ENCODE results near the gene METRN. TPM values are rescaled to one million over a fixed set of nuclear protein-coding genes. Genes with fewer than 3 reads are reported as not detected.

Gene METRN
- total RNA-seq, 1 donor from 2014 or later, result 18.3 TPM

DNA sequence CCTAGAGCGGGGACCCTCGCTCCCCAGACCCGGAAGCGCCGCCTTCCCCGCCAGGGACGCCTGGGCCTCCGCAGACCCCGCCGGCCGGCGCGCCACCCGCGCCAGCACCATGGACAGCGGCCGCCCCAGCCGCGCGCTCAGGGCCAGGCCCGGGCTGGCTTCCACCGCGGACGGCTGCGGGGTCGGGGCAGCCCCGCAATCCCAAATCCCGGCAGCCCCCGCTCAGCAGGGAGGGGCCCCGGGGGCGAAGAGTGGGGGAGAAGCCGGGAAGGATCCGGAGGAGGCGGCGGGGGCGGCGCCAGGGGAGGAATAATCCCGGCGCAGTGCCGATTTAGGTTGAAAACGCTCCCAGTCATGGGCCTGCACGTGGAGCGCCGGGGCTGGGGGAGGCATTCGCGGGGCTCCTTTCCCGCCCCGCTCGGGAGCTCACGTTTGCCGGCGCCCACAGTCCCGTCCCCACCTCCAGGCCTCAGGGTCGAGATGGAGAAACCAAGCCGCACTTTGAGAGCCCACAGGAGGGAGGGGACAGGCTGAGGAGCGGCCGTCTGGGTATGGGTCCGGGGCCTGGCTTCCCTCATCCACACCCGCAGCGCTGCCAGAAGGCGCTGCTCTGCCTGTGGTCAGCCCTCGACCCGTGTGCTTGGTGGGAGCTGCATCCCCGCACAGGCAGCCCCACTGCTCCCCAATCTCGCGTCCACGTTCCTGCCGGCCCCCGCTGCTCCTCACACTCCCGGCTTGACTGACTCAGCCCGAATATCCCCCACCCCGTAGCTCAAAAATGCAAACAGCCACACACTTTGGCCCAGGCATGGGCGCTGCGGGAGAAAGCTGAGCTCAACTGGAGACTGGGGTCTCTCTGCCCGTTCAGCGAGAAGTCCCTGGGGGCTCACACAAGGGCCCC lies 14.0 kb upstream of the METRN start:
- Histone ChIP-seq H3K4me1 (ENCODE audit: control insufficient read depth in 3 of 3, insufficient read depth in 3 of 3, low read length in 3 of 3) (peaks cover 0 to under 1% (median 0%) of the 10 kb centered on the region in 3 donors), H3K9me3 (ENCODE audit: control insufficient read depth in 3 of 3, low read length in 3 of 3) (no peaks in the 10 kb centered on the region), H3K4me3 (ENCODE audit: low read length in 3 of 3) (no peak overlapping the region), H3K9ac (ENCODE audit: low read depth in 1 of 3, low read length in 3 of 3) (no peak overlapping the region), H3K36me3 (ENCODE audit: control insufficient read depth in 3 of 3, insufficient read depth in 3 of 3, low read length in 3 of 3) (no peaks in the 10 kb centered on the region), H3K27ac (ENCODE audit: low read depth, low read length) (no peak overlapping the region), H3K27me3 (ENCODE audit: control insufficient read depth in 3 of 3, insufficient read depth in 3 of 3, low read length in 3 of 3) (peaks cover 64 to 82% (median 73%) of the 10 kb centered on the region in 3 donors)

DNA sequence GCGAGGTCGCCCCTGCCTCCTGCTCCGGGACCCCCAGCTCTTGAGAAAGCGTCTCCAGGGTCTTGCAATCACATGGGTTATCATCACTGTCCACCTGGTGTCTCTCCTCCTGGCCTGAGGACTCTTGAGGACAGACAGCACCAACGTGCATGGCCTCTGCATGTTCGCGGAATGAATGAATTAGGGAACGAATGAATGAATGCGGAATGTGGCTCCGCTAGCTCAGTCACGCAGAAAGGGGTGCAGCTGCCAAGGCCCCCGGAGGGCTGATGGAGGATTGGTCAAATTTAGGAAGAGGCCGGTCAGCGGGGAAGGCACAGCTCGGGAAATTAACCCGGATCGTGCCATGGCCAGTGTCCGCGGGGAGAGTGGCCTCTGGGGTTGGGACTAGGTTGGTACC lies 12.6 kb upstream of the METRN start:
- H3K9ac ChIP-seq (ENCODE audit: low read depth in 1 of 3, low read length in 3 of 3), result no peak overlapping the region
- no peak overlapping the region for H3K27ac ChIP-seq (ENCODE audit: low read depth, low read length)
- H3K4me3 ChIP-seq (ENCODE audit: low read length in 3 of 3), result no peak overlapping the region
- no peaks in the 10 kb centered on the region for H3K36me3 ChIP-seq (ENCODE audit: control insufficient read depth in 3 of 3, insufficient read depth in 3 of 3, low read length in 3 of 3)
- no peaks in the 10 kb centered on the region for H3K9me3 ChIP-seq (ENCODE audit: control insufficient read depth in 3 of 3, low read length in 3 of 3)
- H3K27me3 ChIP-seq (ENCODE audit: control insufficient read depth in 3 of 3, insufficient read depth in 3 of 3, low read length in 3 of 3), result peaks cover 69 to 85% (median 75%) of the 10 kb centered on the region in 3 donors
- H3K4me1 ChIP-seq (ENCODE audit: control insufficient read depth in 3 of 3, insufficient read depth in 3 of 3, low read length in 3 of 3), result peaks cover 0 to 4% (median 0%) of the 10 kb centered on the region in 3 donors

DNA sequence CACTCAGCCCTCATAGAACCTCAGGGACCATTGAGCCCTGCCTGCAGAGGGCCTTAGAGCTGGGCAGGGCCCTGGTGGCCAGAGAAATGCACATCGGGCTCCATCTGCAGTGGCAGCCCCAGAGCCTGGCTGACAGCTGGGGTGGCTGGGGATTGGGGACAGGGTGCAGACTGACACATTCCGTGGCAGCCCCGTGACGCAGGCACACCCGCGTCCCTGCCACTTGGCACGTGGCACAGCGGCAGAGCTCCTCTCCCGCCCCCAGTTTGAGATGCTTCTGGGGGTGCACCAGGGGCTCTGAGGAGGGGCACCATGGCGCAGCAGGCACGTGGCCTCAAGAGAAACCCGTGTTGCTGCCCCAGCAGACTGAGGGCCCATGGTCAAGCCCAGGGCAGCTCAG lies 11.5 kb upstream of the METRN start:
- Histone ChIP-seq H3K9ac (ENCODE audit: low read depth in 1 of 3, low read length in 3 of 3) (no peak overlapping the region), H3K36me3 (ENCODE audit: control insufficient read depth in 3 of 3, insufficient read depth in 3 of 3, low read length in 3 of 3) (no peaks in the 10 kb centered on the region), H3K4me1 (ENCODE audit: control insufficient read depth in 3 of 3, insufficient read depth in 3 of 3, low read length in 3 of 3) (peaks cover 0 to 4% (median 0%) of the 10 kb centered on the region in 3 donors), H3K27ac (ENCODE audit: low read depth, low read length) (no peak overlapping the region), H3K9me3 (ENCODE audit: control insufficient read depth in 3 of 3, low read length in 3 of 3) (no peaks in the 10 kb centered on the region), H3K4me3 (ENCODE audit: low read length in 3 of 3) (no peak overlapping the region), H3K27me3 (ENCODE audit: control insufficient read depth in 3 of 3, insufficient read depth in 3 of 3, low read length in 3 of 3) (peaks cover 71 to 88% (median 84%) of the 10 kb centered on the region in 3 donors)

DNA sequence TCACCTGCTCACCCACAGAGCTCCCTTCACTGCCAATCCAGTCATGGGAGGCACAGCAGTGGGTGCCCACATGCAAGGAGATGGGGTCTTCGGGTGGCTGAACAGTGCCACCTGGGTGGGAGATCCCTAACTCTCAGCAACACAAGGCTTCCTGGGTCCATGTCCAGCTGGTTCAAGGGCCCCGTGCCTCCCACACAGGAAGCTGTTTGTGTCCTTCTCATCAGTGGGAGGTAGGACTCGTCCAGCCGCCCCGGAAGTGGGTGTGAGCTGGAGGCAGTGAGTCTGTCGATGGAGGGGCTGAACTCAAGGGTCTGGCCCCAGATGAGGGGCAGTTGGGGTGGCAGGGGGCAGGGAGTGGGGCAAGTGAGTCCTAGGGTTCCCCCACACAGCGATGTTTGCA lies 10.9 kb upstream of the METRN start:
- peaks cover 74 to 90% (median 88%) of the 10 kb centered on the region in 3 donors for H3K27me3 ChIP-seq (ENCODE audit: control insufficient read depth in 3 of 3, insufficient read depth in 3 of 3, low read length in 3 of 3)
- H3K9ac ChIP-seq (ENCODE audit: low read depth in 1 of 3, low read length in 3 of 3), result no peak overlapping the region
- H3K36me3 ChIP-seq (ENCODE audit: control insufficient read depth in 3 of 3, insufficient read depth in 3 of 3, low read length in 3 of 3), result no peaks in the 10 kb centered on the region
- no peak overlapping the region for H3K4me3 ChIP-seq (ENCODE audit: low read length in 3 of 3)
- peaks cover 0 to 4% (median 0%) of the 10 kb centered on the region in 3 donors for H3K4me1 ChIP-seq (ENCODE audit: control insufficient read depth in 3 of 3, insufficient read depth in 3 of 3, low read length in 3 of 3)
- H3K27ac ChIP-seq (ENCODE audit: low read depth, low read length), result no peak overlapping the region
- no peaks in the 10 kb centered on the region for H3K9me3 ChIP-seq (ENCODE audit: control insufficient read depth in 3 of 3, low read length in 3 of 3)

DNA sequence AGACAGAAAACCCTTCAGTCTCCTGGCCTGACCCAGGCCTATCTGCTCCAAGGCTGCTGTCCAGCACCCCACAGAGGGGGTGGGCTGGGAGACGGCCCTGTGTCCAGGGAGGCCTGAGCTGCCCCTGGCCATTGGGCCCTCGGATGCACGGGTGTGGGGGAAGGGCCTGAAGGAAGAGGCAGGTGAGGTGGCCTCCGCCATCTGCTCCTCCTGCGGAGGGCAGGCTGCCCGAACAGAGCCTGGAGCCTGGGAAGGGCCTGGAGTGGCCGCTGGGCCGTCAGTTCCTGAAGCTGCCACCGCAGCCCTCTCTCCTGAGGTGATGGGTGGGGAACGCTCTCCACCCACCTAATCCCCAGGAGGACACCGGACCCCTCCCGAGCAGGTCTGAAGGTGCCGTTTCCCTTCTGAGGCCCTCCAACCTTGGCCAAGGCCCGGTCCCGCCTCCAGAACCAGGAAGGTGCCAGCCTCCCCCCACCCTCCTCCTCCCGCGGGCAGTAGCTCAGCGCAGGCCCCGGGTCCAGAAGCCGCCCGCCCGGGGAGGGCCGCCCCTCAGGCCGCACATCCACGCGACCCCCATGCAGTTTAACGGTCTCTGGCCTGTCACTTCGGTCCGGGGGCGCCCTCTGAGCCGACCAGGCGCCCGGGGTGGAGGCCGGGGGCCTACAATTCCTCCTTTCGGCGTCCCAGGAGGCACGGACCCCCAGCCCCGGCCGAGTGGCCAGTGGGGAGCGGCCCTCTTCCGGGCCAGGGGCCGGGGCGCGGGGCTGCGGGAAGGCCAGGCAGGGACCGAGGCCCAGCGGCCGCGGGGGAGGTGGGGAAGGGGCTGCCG lies 10.2 kb upstream of the METRN start:
- H3K27me3 ChIP-seq (ENCODE audit: control insufficient read depth in 3 of 3, insufficient read depth in 3 of 3, low read length in 3 of 3), result peaks cover 75 to 91% (median 86%) of the 10 kb centered on the region in 3 donors
- H3K27ac ChIP-seq (ENCODE audit: low read depth, low read length), result no peak overlapping the region
- no peak overlapping the region for H3K4me3 ChIP-seq (ENCODE audit: low read length in 3 of 3)
- H3K36me3 ChIP-seq (ENCODE audit: control insufficient read depth in 3 of 3, insufficient read depth in 3 of 3, low read length in 3 of 3), result no peaks in the 10 kb centered on the region
- no peaks in the 10 kb centered on the region for H3K9me3 ChIP-seq (ENCODE audit: control insufficient read depth in 3 of 3, low read length in 3 of 3)
- peaks cover 0 to 5% (median 2%) of the 10 kb centered on the region in 3 donors for H3K4me1 ChIP-seq (ENCODE audit: control insufficient read depth in 3 of 3, insufficient read depth in 3 of 3, low read length in 3 of 3)
- no peak overlapping the region for H3K9ac ChIP-seq (ENCODE audit: low read depth in 1 of 3, low read length in 3 of 3)

DNA sequence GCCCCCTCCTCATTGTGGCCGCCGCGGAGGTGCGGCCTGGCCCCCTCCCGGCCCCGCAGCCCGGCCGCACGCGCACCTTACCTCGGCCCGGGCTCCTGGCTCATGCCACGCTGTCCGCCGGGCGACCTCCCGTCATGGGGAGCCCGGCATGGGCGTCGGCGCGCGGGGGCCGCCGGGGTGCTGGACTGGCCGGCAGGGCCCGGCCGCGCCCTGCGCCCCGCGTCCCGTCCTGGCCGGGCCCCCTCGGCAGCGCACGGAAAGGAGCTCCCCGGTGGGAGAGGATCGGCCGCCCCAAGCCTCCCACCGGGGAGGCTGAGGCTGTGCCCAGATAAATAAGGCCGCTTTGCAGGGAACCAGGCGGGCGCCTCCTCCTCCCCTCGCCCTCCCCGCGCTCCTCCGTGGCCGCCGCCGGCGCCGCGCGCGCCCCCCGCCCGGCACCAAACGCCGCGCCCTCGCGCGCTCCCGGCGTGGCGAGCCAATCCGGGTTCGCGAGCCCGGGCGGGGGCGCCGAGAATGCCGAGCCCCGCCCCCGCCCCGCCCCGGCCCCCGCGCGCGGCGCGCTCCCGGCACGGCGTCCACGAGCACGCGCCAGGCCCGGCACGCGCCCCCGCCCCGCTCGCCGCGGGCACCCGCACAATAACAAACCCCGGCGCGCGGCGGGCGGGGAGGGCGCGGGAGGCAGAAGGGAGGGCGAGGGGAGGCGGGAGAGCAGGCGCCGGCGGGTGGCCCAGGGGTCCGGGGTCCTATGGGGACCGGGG lies 9.3 kb upstream of the METRN start, which contains the start of gene FBXL16:
Gene FBXL16, minus strand, starts transcription at position 371 of the 758 bp plus-strand sequence. CDS start 8,396 bp downstream, outside the sequence.
- no peak within 1 kb of the TSS for H3K4me3 ChIP-seq (ENCODE audit: low read length in 3 of 3)
- H3K4me1 ChIP-seq (ENCODE audit: control insufficient read depth in 3 of 3, insufficient read depth in 3 of 3, low read length in 3 of 3), result peaks cover 0 to 10% (median 4%) of the 10 kb centered on the region in 3 donors
- H3K9me3 ChIP-seq (ENCODE audit: control insufficient read depth in 3 of 3, low read length in 3 of 3), result no peaks in the 10 kb centered on the region
- H3K36me3 ChIP-seq (ENCODE audit: control insufficient read depth in 3 of 3, insufficient read depth in 3 of 3, low read length in 3 of 3), result no peaks in the 10 kb centered on the region
- H3K27me3 ChIP-seq (ENCODE audit: control insufficient read depth in 3 of 3, insufficient read depth in 3 of 3, low read length in 3 of 3), result peaks cover 76 to 92% (median 86%) of the 10 kb centered on the region in 3 donors
- no peak within 1 kb of the TSS for H3K27ac ChIP-seq (ENCODE audit: low read depth, low read length)
- no peak within 1 kb of the TSS for H3K9ac ChIP-seq (ENCODE audit: low read depth in 1 of 3, low read length in 3 of 3)

DNA sequence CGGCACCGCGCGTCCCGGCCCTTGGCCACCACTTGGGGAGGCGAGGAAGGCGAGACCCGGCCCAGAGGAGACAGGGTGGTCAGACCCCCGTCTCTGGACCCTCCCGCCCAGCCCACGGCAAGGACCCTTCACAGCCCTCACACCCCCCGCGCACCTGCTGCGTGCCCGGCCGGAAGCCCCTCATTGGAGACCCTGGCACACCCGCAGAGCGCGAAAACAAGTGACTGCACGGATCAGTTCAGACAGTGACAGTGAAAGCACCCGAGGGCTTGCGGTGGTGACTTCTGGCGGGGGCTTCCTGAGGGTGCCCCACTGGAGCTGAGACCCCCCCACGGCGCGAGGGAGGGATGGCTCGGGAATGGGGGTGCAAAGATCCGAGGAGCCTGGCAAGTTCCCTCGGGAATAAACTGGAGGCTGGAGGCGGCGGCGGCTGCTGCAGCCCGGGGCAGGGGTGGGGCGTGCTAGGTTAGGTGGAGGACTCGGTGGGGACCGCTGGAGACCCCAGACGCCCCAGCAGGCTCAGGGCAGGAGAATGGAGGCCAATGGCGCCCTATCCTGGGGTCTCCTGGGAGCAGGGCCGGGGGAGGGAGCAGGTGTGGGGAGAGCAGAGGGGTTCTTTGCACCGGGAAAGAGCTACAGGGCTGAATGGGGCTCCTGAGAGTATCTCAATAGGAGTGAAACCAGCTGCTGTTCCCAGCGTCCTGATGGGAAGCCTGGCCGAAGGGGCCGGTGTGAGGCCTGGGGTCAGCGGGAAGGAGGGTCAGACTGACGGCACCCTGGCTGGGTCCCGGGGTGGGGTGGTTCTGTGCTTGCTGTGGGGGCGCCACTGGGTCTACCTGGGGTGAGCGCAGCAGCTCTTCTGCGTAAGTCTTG lies 8.5 kb upstream of the METRN start:
- Histone ChIP-seq H3K4me3 (ENCODE audit: low read length in 3 of 3) (no peak overlapping the region), H3K9ac (ENCODE audit: low read depth in 1 of 3, low read length in 3 of 3) (no peak overlapping the region)

DNA sequence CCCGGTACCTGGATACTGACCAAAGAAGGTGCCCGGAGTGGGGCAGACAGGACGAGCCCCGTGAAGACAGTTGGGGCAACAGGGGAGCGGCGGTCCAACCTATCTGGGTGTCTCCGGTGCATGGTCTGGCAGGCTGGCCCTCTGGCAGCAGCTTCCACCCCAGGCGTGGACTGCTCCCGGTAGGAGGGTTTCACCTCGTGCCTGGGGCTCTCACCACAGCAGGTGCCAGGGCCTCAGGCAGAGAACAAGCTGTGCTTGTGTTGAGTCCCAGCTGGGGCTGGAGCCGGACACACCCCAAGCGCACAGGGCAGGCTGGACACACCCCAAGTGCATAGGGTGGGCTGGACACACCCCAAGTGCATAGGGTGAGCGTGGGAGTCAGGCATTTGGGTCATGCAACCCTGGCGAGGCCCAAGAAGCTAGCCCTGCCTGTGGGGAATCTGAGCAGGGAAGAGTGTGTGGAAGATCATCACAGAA lies 7.8 kb upstream of the METRN start:
- no peaks in the 10 kb centered on the region for H3K36me3 ChIP-seq (ENCODE audit: control insufficient read depth in 3 of 3, insufficient read depth in 3 of 3, low read length in 3 of 3)

More for the DNA sequence above, 8.5 kb upstream of the METRN start:
- H3K36me3 ChIP-seq (ENCODE audit: control insufficient read depth in 3 of 3, insufficient read depth in 3 of 3, low read length in 3 of 3), result no peaks in the 10 kb centered on the region
- H3K9me3 ChIP-seq (ENCODE audit: control insufficient read depth in 3 of 3, low read length in 3 of 3), result no peaks in the 10 kb centered on the region
- peaks cover 84 to 93% (median 87%) of the 10 kb centered on the region in 3 donors for H3K27me3 ChIP-seq (ENCODE audit: control insufficient read depth in 3 of 3, insufficient read depth in 3 of 3, low read length in 3 of 3)
- H3K27ac ChIP-seq (ENCODE audit: low read depth, low read length), result no peak overlapping the region
- H3K4me1 ChIP-seq (ENCODE audit: control insufficient read depth in 3 of 3, insufficient read depth in 3 of 3, low read length in 3 of 3), result peaks cover 0 to 10% (median 4%) of the 10 kb centered on the region in 3 donors

More for the DNA sequence above, 7.8 kb upstream of the METRN start:
- H3K9ac ChIP-seq (ENCODE audit: low read depth in 1 of 3, low read length in 3 of 3), result no peak overlapping the region
- H3K4me3 ChIP-seq (ENCODE audit: low read length in 3 of 3), result no peak overlapping the region
- H3K27me3 ChIP-seq (ENCODE audit: control insufficient read depth in 3 of 3, insufficient read depth in 3 of 3, low read length in 3 of 3), result peaks cover 80 to 88% (median 83%) of the 10 kb centered on the region in 3 donors
- peaks cover 0 to 10% (median 7%) of the 10 kb centered on the region in 3 donors for H3K4me1 ChIP-seq (ENCODE audit: control insufficient read depth in 3 of 3, insufficient read depth in 3 of 3, low read length in 3 of 3)
- H3K27ac ChIP-seq (ENCODE audit: low read depth, low read length), result no peak overlapping the region
- no peaks in the 10 kb centered on the region for H3K9me3 ChIP-seq (ENCODE audit: control insufficient read depth in 3 of 3, low read length in 3 of 3)

Data from skeletal muscle tissue (tissue), 4 donors.